Tibial nerve (tissue), 4 donors: ENCODE results near the gene UTRN.

Experiments used
- CTCF ChIP-seq, 5 experiments: fragments of 200-600 bp in 3 of 5; fragments of 450-650 bp in 2 of 5; sonication (generic) in 3 of 5; IDR thresholded peaks; one replicate each; pipeline ENCODE4 v1.5.1; 2016 to 2019; ENCODE audit warnings: antibody characterized with exemption in 5 of 5, mild to moderate bottlenecking in 3 of 5, moderate library complexity in 2 of 5
- EP300 ChIP-seq, 2 donors: sonication (generic); formaldehyde crosslinking; IDR thresholded peaks; one replicate each; pipeline ENCODE4 v1.6.1; 2017; ENCODE audit warnings: antibody characterized with exemption in 2 of 2, mild to moderate bottlenecking in 1 of 2
- POLR2A ChIP-seq, 2 donors: fragments of 450-650 bp; IDR thresholded peaks; one replicate each; pipeline ENCODE4 v1.6.1; 2017; ENCODE audit warnings: antibody characterized with exemption in 2 of 2, mild to moderate bottlenecking in 2 of 2, moderate library complexity in 2 of 2

DNA sequence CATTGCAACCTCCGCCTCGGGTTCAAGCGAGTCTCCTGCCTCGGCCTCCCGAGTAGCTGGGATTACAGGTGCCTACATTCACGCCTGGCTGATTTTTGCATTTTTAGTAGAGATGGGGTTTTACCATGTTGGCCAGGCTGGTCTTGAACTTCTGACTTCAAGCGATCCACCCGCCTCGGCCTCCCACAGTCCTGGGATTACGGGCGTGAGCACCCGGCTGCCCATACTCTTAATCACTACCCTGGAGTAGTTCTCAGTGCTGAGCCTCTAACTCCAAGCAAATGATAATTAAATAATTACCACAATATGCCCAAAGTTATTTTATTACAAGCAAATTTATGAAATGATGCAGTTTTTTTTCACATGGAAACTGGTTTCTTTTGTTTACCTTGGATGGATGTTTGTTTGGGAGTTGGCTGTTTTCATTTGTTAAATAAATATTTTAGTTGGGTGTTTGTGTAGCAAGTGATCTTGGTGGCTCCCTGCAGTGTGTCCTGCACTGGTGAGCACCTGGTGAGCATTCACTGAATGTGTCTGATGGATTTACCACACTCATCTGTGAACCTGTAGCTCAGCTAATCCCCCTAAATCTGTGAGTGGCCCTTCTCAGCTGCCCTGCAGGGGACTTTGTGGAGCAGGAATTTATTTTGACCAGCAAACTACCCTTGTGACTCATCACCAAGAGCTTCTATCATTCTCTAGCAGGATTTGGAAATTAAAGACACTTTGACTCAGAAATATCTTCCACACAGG is 36.9 kb downstream of the UTRN start:
- TF ChIP-seq CTCF (IDR thresholded peaks at IDR 0.05) (no peak), EP300 (IDR thresholded peaks at IDR 0.05) (no peak), POLR2A (IDR thresholded peaks at IDR 0.05) (no peak)
